Measurements from ENCODE around the gene KIF1A. TPM values are rescaled to one million over a fixed set of nuclear protein-coding genes. Genes with fewer than 3 reads are reported as not detected.

KIF1A gene
- total and polyA plus RNA-seq, 2 of the 8 experiments (the other 6 are each of a cell fraction or from before 2014, with no cell fraction given), result 61.3 to 281 TPM

DNA sequence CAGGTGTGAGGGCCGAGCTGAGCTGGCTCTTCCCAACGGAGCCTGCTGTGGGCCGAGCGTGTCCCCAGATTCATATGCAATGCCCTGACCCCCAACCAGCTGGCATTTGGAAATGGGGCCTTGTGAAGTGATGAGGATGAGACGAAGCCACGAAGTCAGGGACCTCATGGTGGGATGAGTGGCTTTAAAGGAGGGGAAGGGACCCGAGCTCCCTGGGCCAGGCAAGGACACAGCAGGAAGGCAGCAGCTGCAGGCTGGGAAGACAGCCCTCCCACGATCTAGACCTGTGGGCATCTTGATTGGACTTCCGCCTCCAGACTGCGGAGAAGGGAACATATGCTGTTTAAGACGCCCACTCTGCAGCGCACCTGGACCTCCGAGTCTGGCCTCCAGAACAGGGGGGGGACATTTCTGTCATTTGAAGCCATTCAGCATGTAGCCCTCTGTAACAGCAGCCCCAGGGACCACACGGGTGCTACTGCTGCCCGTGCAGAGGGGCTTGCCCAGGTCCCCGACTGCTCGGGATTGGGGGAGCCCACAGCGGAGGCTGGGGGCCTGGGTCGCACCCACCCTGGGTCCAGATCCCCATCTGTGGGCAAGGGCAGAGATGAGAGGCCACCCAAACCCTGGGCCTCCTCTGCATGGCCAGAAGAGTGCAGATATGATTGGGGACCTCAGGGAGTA lies 27.2 kb downstream of the KIF1A start:
- no peak overlapping the region for H2BK20ac ChIP-seq (ENCODE audit: low read length)
- H3K18ac ChIP-seq (ENCODE audit: extremely low read depth, low read length), result no peak overlapping the region; the same call in 1 of the 2 replicates
- no peak overlapping the region for H4K8ac ChIP-seq (ENCODE audit: extremely low read depth, insufficient read depth, low read length)
- 0 out of 7 replicates have a peak overlapping the region, but pooled peaks of 1 of the 4 experiments have one; percentile 10 for H3K9ac ChIP-seq (replicated peaks in 1 of 4; ENCODE audit: extremely low read depth in 1 of 4, low read depth in 3 of 4, low read length in 3 of 4)
- no peak overlapping the region for H2BK12ac ChIP-seq (ENCODE audit: low read depth, low read length)
- H4K20me1 ChIP-seq (replicated peaks in 1 of 2; ENCODE audit: control insufficient read depth in 1 of 2, insufficient read depth in 2 of 2, low read length in 2 of 2), result peaks cover 39 to 55% of the 10 kb centered on the region in 2 experiments
- 84% methylated on average over 15 of the region's 19 CpGs; no CpG with 5 or more reads in 1 of the 2 experiments for WGBS, 2 experiments (ENCODE audit: extremely low coverage in 1 of 2, insufficient coverage in 1 of 2, insufficient read length in 1 of 2, insufficient replicate concordance in 2 of 2, low coverage in 1 of 2, low lambda C conversion rate in 2 of 2, missing lambda C conversion rate in 1 of 2)
- no peak overlapping the region for H2BK15ac ChIP-seq (ENCODE audit: low read length)
- no peak overlapping the region for H2BK5ac ChIP-seq (ENCODE audit: low read depth, low read length)
- no peaks in the 10 kb centered on the region for H3K23me2 ChIP-seq (ENCODE audit: low read depth, low read length)
- H3K9me3 ChIP-seq (ENCODE audit: insufficient read depth in 2 of 2, low read depth in 1 of 2, low read length in 1 of 2), result no peaks in the 10 kb centered on the region
- no peaks in the 10 kb centered on the region for H3K27me3 ChIP-seq (replicated peaks in 1 of 4; ENCODE audit: control insufficient read depth in 3 of 4, extremely low read depth in 1 of 4, insufficient read depth in 3 of 4, low read length in 3 of 4)
- FAIRE-seq, result no peak
- H3K23ac ChIP-seq (ENCODE audit: insufficient read length), result no peak overlapping the region
- H2AFZ ChIP-seq (ENCODE audit: low read length), result no peak overlapping the region
- no peak overlapping the region for H3K56ac ChIP-seq (replicated peaks; ENCODE audit: insufficient read length, low read depth, low read length)
- H3K79me2 ChIP-seq (ENCODE audit: control insufficient read depth in 1 of 2, insufficient read depth in 2 of 2, low read length in 2 of 2), result peaks cover 0 to 72% of the 10 kb centered on the region in 2 experiments; a peak in 2 of 4 replicates
- H3K79me1 ChIP-seq (ENCODE audit: low read depth, low read length), result peaks cover 40% of the 10 kb centered on the region
- DNase-seq (ENCODE audit: low read depth in 1 of 2, low spot score in 2 of 2), result no peak
- H4K91ac ChIP-seq (replicated peaks; ENCODE audit: insufficient read length, low read length), result no peak overlapping the region
- H3K4me3 ChIP-seq (ENCODE audit: extremely low read depth in 1 of 4, insufficient read depth in 2 of 4, low read depth in 3 of 4, low read length in 4 of 4), result no peak overlapping the region
- peaks cover 22 to 59% (median 41%) of the 10 kb centered on the region in 4 experiments; a peak in 7 of 8 replicates for H3K36me3 ChIP-seq (ENCODE audit: control insufficient read depth in 2 of 4, insufficient read depth in 4 of 4, low read length in 3 of 4)
- no peak overlapping the region; a peak in 1 of 4 replicates for H3K4me2 ChIP-seq (ENCODE audit: insufficient read depth in 1 of 2, low read depth in 2 of 2, low read length in 2 of 2)
- no peak overlapping the region for H2AK5ac ChIP-seq (ENCODE audit: low read depth, low read length)
- peak overlapping the region; percentile 30; the same call in 1 of the 2 replicates for H3K27ac ChIP-seq (ENCODE audit: low read depth, low read length)
- H3K4me1 ChIP-seq (replicated peaks in 1 of 4; ENCODE audit: control insufficient read depth in 3 of 4, insufficient read depth in 4 of 4, low read length in 3 of 4), result peaks cover 0 to 11% (median 8%) of the 10 kb centered on the region in 4 experiments; a peak in 5 of 7 replicates
- no peak overlapping the region for H4K5ac ChIP-seq (ENCODE audit: insufficient read length, low read depth, low read length)
- H3K4ac ChIP-seq (replicated peaks; ENCODE audit: insufficient read length, low read depth, low read length), result no peak overlapping the region
- POLR2A ChIA-PET (ENCODE audit: partially characterized antibody), result interaction anchor here (0.6 to 18.0 kb wide), 5 partner anchors 11 to 62 kb away, joined by 3 to 291 read pairs (median 4); no protein-coding TSS in a partner anchor
- no peak overlapping the region for H2BK120ac ChIP-seq (replicated peaks; ENCODE audit: low read depth, low read length)
- TF ChIP-seq BACH1 (IDR thresholded peaks at IDR 0.05; ENCODE audit: low read length) (no peak), TCF12 (IDR thresholded peaks at IDR 0.05; ENCODE audit: low read depth, low read length) (no peak), CHD2 (IDR thresholded peaks at IDR 0.05; ENCODE audit: low read length) (no peak), FOSL1 (IDR thresholded peaks at IDR 0.05; ENCODE audit: insufficient read depth, low read depth, low read length) (no peak), BCL11A (IDR thresholded peaks at IDR 0.05; ENCODE audit: low read depth in 2 of 2, low read length in 2 of 2) (no peak)
- H3K14ac ChIP-seq (ENCODE audit: insufficient read length), result no peak overlapping the region
- CTCF ChIA-PET (ENCODE audit: partially characterized antibody), result interaction anchor here (0.7 to 0.9 kb wide), 2 partner anchors 12 to 578 kb away, joined by 3 read pairs; no protein-coding TSS in a partner anchor
